ENCODE data around the gene FSIP2.

- TF ChIP-seq POLR2A (IDR thresholded peaks at IDR 0.05): no peak
- TF ChIP-seq CTCF (IDR thresholded peaks at IDR 0.05): peak in 5 of 7 experiments; percentile 47 to 78 (median 52)
- peak in 1 of 3 donors; percentile 35 for TF ChIP-seq POLR2AphosphoS5 (IDR thresholded peaks at IDR 0.05)
- TF ChIP-seq EP300 (IDR thresholded peaks at IDR 0.05): no peak
Observed at GRCh38 chr2:185738679-185739472, at the start of gene FSIP2.

Data from stomach (tissue), 4 donors.